ENCODE measurements around the gene DNASE1L1.
"Not testable (repeated sequence)": the region's sequence is repeated elsewhere in the genome, so short reads cannot be mapped to it uniquely, and the experiment has no call there.

The DNASE1L1 gene

DNA sequence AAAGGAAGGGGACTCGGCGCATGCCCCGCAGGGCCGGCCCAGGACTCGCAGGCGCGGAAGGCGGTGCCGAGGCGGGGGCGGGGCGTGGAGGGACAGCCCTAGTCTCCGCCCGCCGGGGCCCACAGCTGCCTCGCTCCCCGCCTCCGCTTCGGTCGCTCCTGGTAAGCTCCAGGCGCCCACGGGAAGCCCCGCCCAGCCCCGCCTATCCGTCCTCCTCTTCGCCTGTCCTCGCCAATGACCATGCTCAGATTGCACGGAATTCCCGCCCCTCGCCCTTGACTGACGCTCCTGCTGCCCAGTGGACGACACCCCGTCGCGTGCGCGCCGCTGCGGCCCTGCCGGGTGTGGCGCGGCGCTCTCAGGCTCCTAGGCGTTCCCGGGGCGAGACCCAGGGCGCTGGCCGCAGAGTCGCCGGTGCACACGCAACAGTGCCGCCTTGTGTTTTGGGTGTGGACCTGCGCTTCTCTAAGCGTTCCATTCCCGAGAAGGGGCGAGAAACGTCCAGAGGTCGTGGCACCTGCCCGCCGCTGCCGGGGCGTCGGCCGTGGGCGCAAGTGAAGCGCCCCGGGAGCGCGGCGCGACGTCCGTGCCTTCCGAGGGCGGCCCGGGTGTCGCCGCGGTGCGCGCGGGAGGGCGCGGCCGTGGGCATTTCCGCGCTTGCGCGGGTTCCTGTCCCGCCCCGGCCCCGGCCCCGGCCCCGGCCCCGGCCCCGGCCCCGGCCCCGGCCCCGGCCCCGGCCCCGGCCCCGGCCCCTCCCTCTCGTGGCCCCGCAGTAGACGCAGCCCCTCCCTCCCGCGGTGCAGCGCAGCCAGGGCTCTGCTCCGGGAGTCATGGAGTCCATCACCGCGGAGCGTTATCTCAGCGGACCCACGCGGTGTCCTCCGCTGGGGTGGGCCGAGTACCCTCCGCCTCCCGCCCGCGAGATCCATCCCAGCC, 19.0 kb downstream of the DNASE1L1 start:
- not testable (repeated sequence) for H3K27me3 ChIP-seq (ENCODE audit: insufficient read depth, low read length); H2AFZ ChIP-seq (ENCODE audit: low read length); H3F3A ChIP-seq (ENCODE audit: insufficient read depth, low read length); H3K9me2 ChIP-seq (ENCODE audit: low read depth, low read length); H4K20me1 ChIP-seq (ENCODE audit: insufficient read depth, low read length); H3K79me2 ChIP-seq (ENCODE audit: insufficient read depth, low read length); H3K36me3 ChIP-seq (ENCODE audit: insufficient read depth, low read length); H3K9ac ChIP-seq (ENCODE audit: low read length); H3K4me1 ChIP-seq (ENCODE audit: insufficient read depth, low read length, severe bottlenecking); H3K4me2 ChIP-seq (ENCODE audit: low read length); H3K9me3 ChIP-seq (ENCODE audit: low read length); H3K4me3 ChIP-seq (ENCODE audit: low read depth, low read length, poor library complexity, severe bottlenecking); H3K27ac ChIP-seq (ENCODE audit: low read depth, low read length, poor library complexity, severe bottlenecking)

DNA sequence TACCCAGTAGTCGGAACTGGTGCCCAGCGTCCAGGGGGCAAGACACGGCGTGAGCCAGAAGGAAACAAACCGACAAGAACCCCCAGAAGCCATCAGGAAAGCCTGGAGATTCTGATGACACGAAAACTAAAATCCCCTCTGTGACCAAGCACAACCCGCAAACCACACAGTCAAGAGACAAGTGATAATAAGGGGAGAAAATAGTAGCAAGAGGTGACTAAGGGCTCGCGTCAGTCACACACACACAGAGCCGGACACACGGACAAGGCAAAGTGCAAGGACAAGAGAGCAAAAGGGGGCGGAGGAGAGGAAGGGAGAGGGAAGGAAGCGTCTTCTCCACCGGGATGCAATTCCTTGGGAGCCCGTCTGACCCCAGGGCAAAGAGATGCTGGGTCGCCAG, 20.4 kb downstream of the DNASE1L1 start:
- not testable (repeated sequence) for H4K20me1 ChIP-seq (ENCODE audit: insufficient read depth, low read length); H3K27me3 ChIP-seq (ENCODE audit: insufficient read depth, low read length); H3K36me3 ChIP-seq (ENCODE audit: insufficient read depth, low read length); H3K9me2 ChIP-seq (ENCODE audit: low read depth, low read length); H3K27ac ChIP-seq (ENCODE audit: low read depth, low read length, poor library complexity, severe bottlenecking); H3K9me3 ChIP-seq (ENCODE audit: low read length); H3F3A ChIP-seq (ENCODE audit: insufficient read depth, low read length); H3K4me2 ChIP-seq (ENCODE audit: low read length); H3K9ac ChIP-seq (ENCODE audit: low read length); H3K79me2 ChIP-seq (ENCODE audit: insufficient read depth, low read length); H2AFZ ChIP-seq (ENCODE audit: low read length); H3K4me3 ChIP-seq (ENCODE audit: low read depth, low read length, poor library complexity, severe bottlenecking); H3K4me1 ChIP-seq (ENCODE audit: insufficient read depth, low read length, severe bottlenecking)

DNA sequence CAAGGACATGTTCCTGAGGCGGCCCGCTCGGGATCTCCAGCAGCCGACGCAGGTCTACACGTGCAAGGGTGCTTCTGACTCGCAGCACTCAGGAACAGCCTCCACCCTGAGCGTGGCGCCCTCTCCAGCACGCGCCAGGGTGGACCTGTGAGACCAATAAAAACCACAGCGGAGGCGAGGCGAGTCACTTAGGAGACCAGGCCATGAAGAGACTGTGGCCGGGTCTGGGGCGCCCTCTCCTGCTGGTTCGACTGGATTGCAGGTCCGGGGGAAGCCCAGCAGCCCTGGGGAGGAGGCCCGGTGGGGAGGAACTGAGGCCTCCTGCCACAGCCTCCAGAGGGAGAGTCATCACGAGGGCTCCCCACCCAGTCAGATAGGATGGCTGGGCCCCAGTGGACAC, 21.0 kb downstream of the DNASE1L1 start:
- H3K27me3 ChIP-seq (ENCODE audit: insufficient read depth, low read length); H3K27ac ChIP-seq (ENCODE audit: low read depth, low read length, poor library complexity, severe bottlenecking); H4K20me1 ChIP-seq (ENCODE audit: insufficient read depth, low read length); H3K4me2 ChIP-seq (ENCODE audit: low read length); H2AFZ ChIP-seq (ENCODE audit: low read length); H3K9me2 ChIP-seq (ENCODE audit: low read depth, low read length); H3F3A ChIP-seq (ENCODE audit: insufficient read depth, low read length); H3K79me2 ChIP-seq (ENCODE audit: insufficient read depth, low read length); H3K4me3 ChIP-seq (ENCODE audit: low read depth, low read length, poor library complexity, severe bottlenecking); H3K9me3 ChIP-seq (ENCODE audit: low read length); H3K9ac ChIP-seq (ENCODE audit: low read length); H3K4me1 ChIP-seq (ENCODE audit: insufficient read depth, low read length, severe bottlenecking); H3K36me3 ChIP-seq (ENCODE audit: insufficient read depth, low read length): not testable (repeated sequence)

DNA sequence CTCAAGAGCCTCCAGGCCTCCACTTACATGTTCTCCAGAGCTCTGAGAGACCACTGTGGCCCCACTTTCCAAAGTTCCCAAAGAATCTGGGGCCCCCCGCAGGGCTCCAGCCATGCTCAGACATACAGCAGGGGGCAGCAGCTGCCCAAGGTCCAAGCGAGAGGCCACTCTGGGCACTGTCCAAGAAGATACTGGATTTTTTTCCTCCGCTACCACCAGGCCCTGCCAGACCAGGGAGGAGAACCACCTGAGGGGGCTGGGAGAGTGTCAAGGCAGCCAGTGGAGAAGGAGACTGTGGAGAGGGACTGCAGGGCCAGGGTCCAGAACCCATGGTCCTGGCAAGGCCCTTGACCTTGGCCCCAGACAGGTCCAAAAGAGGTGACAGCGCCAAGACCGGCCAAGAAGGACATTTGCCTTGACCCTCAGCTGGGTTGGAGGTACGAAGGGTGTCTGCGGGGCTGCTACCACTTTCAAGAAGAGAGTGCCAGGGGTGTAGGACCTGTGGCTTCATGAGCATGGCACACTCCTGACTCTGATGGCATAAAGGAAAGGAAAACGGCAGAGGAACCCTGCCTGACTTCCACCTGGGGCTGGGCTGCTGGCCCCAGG, 24.7 kb downstream of the DNASE1L1 start:
- H3K36me3 ChIP-seq (ENCODE audit: insufficient read depth, low read length), result peaks cover 8% of the 10 kb centered on the region
- no peak overlapping the region for H3K4me2 ChIP-seq (ENCODE audit: low read length)
- H3K9me2 ChIP-seq (ENCODE audit: low read depth, low read length), result no peaks in the 10 kb centered on the region
- peaks cover 14% of the 10 kb centered on the region for H3K4me1 ChIP-seq (ENCODE audit: insufficient read depth, low read length, severe bottlenecking)
- H3K27me3 ChIP-seq (ENCODE audit: insufficient read depth, low read length), result no peaks in the 10 kb centered on the region
- H3K79me2 ChIP-seq (ENCODE audit: insufficient read depth, low read length), result no peaks in the 10 kb centered on the region; the same call in 1 of the 2 replicates
- TF ChIP-seq, protein P1, sequence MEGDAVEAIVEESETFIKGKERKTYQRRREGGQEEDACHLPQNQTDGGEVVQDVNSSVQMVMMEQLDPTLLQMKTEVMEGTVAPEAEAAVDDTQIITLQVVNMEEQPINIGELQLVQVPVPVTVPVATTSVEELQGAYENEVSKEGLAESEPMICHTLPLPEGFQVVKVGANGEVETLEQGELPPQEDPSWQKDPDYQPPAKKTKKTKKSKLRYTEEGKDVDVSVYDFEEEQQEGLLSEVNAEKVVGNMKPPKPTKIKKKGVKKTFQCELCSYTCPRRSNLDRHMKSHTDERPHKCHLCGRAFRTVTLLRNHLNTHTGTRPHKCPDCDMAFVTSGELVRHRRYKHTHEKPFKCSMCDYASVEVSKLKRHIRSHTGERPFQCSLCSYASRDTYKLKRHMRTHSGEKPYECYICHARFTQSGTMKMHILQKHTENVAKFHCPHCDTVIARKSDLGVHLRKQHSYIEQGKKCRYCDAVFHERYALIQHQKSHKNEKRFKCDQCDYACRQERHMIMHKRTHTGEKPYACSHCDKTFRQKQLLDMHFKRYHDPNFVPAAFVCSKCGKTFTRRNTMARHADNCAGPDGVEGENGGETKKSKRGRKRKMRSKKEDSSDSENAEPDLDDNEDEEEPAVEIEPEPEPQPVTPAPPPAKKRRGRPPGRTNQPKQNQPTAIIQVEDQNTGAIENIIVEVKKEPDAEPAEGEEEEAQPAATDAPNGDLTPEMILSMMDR (IDR thresholded peaks at IDR 0.05; ENCODE audit: low read length), result no peak
- no peak for TF ChIP-seq EZH2 (IDR thresholded peaks at IDR 0.05; ENCODE audit: borderline replicate concordance, low read length)
- H3K4me3 ChIP-seq (ENCODE audit: low read depth, low read length, poor library complexity, severe bottlenecking), result no peak overlapping the region
- H3K9ac ChIP-seq (ENCODE audit: low read length), result no peak overlapping the region; the same call in 1 of the 2 replicates
- no peaks in the 10 kb centered on the region for H4K20me1 ChIP-seq (ENCODE audit: insufficient read depth, low read length)
- no peaks in the 10 kb centered on the region for H3K9me3 ChIP-seq (ENCODE audit: low read length)
- H2AFZ ChIP-seq (ENCODE audit: low read length), result no peak overlapping the region
- no peaks in the 10 kb centered on the region for H3F3A ChIP-seq (ENCODE audit: insufficient read depth, low read length)
- H3K27ac ChIP-seq (ENCODE audit: low read depth, low read length, poor library complexity, severe bottlenecking), result no peak overlapping the region

All from OCI-LY1 (cell line).